NCI-H510A treated with DMSO at 0.1 percent for 48 hours (cell line): ENCODE results near the gene KRTAP11-1.

Source experiments
- DNase-seq: peaks from one replicate; lab custom pipeline; 2025; lab: John Stamatoyannopoulos, UW

The KRTAP11-1 gene

GRCh38 chr21:30881480-30881879 lies at the start of gene KRTAP11-1:
KRTAP11-1 (minus strand) TSS chr21:30881580; CDS start chr21:30881524, 56 bp downstream.
- DNase-seq = no peak

- no peak for DNase-seq
Observed at GRCh38 chr21:30924146-30924700, 42.8 kb upstream of the KRTAP11-1 start.

GRCh38 chr21:30921129-30921528 lies 39.7 kb upstream of the KRTAP11-1 start:
- DNase-seq = no peak

GRCh38 chr21:30917557-30917956 lies 36.2 kb upstream of the KRTAP11-1 start:
- no peak for DNase-seq

- DNase-seq = no peak
Observed at GRCh38 chr21:30900881-30901280, 19.5 kb upstream of the KRTAP11-1 start.

GRCh38 chr21:30882866-30883597 lies 1.7 kb upstream of the KRTAP11-1 start:
- DNase-seq = no peak

- DNase-seq = no peak
Observed at GRCh38 chr21:30880914-30881313, 466 bp downstream of the KRTAP11-1 start.

GRCh38 chr21:30874526-30874925 lies 6.9 kb downstream of the KRTAP11-1 start:
- no peak for DNase-seq

- DNase-seq = no peak
Observed at GRCh38 chr21:30847627-30848500, 33.5 kb downstream of the KRTAP11-1 start.

- no peak for DNase-seq
Observed at GRCh38 chr21:30842990-30843389, 38.4 kb downstream of the KRTAP11-1 start.

- DNase-seq = no peak
Observed at GRCh38 chr21:30839304-30839703, 42.1 kb downstream of the KRTAP11-1 start.

- DNase-seq = no peak
Observed at GRCh38 chr21:30838536-30838935, 42.8 kb downstream of the KRTAP11-1 start.

- no peak for DNase-seq
Observed at GRCh38 chr21:30831194-30831765, 50.1 kb downstream of the KRTAP11-1 start.
